Lower leg skin (tissue), 4 donors: ENCODE measurements around the gene PPM1M. TPM values are rescaled to one million over a fixed set of nuclear protein-coding genes. Genes with fewer than 3 reads are reported as not detected.
A peak's percentile ranks its signal among the peaks of the same experiment; 100 is the strongest.

Source experiments
- DNase-seq, 2 donors: peaks; one replicate each; pipeline ENCODE4 v3.0.0-alpha.2; 2019; ENCODE audit warnings: low spot score in 2 of 2
- H3K4me3 ChIP-seq: fragments of 200-600 bp; sonication (generic); 2 replicates; pipeline ENCODE4 v1.5.1; 2017; ENCODE audit warnings: mild to moderate bottlenecking, low read depth; ENCODE audit not compliant: poor library complexity, severe bottlenecking
- CTCF ChIP-seq, 3 donors: fragments of 450-650 bp; IDR thresholded peaks; one replicate each; pipeline ENCODE4 v1.5.1; 2016; ENCODE audit warnings: antibody characterized with exemption in 3 of 3, mild to moderate bottlenecking in 3 of 3, moderate library complexity in 2 of 3
- POLR2A ChIP-seq, 2 donors: fragments of 450-650 bp; IDR thresholded peaks; one replicate each; pipeline ENCODE4 v1.6.1; 2016 to 2017; ENCODE audit warnings: antibody characterized with exemption in 2 of 2, mild to moderate bottlenecking in 1 of 2, moderate library complexity in 1 of 2
- WGBS, 2 donors: methylation state at CpG; one replicate each; pipeline ENCODE4 v1.1.5; 2018; 5-methylcytosine and 5-hydroxymethylcytosine counted together
- intact Hi-C: fragments of 100-400 bp; cut with DNase I; formaldehyde crosslinking; loops from one replicate; pipeline ENCODE4 v1.15.0; 2023; ENCODE audit warnings: low total_unique reads
- total RNA-seq, 4 donors: library from RNA; depleted of rRNA; stranded (reverse); fragments of >200 nt; gene quantifications; one replicate each; pipeline ENCODE4 v1.1.0, GENCODE V29; 2016

Gene PPM1M
- total RNA-seq, 4 donors from 2014 or later, result 10.4 to 28.6 (median 14.0) TPM

DNA sequence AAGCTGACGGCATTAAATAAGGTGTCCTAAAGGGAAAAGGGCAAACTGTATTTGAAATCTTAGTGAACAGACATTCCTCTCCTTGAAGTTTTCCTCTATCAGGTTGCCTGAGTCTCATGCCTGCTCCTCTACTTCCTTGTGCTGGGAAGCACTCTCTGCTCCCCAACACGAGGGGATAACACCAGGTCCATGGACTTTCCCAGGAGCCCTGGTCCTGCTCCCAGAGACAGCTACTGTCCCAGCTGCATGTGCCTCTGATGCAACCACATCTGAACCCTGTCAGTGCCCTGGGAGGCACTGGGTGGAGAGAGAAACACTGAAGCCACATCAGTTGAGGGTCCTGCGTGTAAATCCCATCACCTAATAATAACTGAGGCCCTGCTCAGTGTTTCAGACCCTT is 27.5 kb upstream of the PPM1M start:
- TF ChIP-seq CTCF (IDR thresholded peaks at IDR 0.05), result no peak
- no peak for TF ChIP-seq POLR2A (IDR thresholded peaks at IDR 0.05)
- no peak for DNase-seq
- H3K4me3 ChIP-seq, result no peak overlapping the region
- 64 to 72% methylated on average over 3 of the region's 3 CpGs for WGBS, 2 donors
- intact Hi-C loops, result no loop called here

DNA sequence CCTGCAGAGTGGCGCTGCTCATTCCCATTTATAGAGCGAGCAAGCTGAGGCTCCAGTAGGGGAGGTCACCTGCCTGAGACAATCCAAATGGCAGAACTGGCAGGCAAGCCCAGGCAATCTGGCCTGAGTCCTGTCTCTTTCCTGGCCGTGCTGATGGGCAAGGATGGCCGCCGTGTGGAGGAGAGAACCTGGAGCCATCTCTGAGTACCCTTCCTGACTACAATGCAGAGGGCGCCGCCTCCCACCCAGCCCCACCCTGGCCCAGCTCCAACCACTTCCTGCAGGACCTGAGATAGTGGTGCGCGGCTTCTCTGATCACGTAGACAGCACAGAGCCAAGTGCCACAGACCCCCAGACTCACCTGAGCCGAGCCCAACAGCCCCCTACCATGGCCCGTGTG is 27.1 kb upstream of the PPM1M start:
- H3K4me3 ChIP-seq, result no peak overlapping the region
- DNase-seq, result no peak
- 78 to 87% methylated on average over 10 to 12 of the region's 12 CpGs for WGBS, 2 donors
- no peak for TF ChIP-seq POLR2A (IDR thresholded peaks at IDR 0.05)
- no peak for TF ChIP-seq CTCF (IDR thresholded peaks at IDR 0.05)
- intact Hi-C loops, result no loop called here

GRCh38 chr3:52218937-52219650 is 26.5 kb upstream of the PPM1M start:
- intact Hi-C loops, result no loop called here
- DNase-seq, result no peak
- TF ChIP-seq CTCF (IDR thresholded peaks at IDR 0.05) (no peak), POLR2A (IDR thresholded peaks at IDR 0.05) (no peak)
- H3K4me3 ChIP-seq, result no peak overlapping the region
- WGBS, 2 donors, result 69% methylated on average over 6 of the region's 6 CpGs

DNA sequence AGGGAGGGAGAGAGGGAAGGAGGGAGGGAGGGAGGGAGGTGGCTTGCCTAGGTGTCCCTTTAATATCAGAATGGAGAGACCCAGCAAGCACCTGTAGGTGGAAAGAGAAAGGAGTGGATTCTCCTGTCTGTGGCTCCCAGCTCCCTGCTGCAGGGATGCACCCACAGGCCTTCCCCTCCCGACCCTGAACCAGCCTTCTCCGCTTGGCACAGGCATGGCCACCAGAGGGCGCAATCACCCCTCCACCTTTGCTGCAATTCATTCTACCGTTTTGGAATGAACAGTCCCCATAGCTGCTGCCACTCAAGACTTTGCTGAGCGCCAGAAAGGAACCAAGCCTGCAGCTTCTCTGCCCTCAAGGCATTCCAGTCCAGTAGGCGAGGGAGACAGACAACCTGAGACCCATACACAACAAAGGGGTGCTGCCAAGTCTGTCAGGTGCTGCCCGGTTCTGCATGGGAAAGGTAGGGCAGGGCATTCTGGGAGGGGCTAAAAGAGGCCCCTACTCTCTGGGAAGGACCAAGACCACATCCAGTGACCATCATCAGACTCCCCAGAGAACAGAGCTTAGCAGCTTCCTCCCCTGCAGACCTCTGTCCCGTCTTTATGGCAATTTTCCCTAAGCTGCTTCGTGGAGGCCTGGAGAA is 25.1 kb upstream of the PPM1M start:
- TF ChIP-seq CTCF (IDR thresholded peaks at IDR 0.05), result peak in 1 of 3 donors; percentile 49
- TF ChIP-seq POLR2A (IDR thresholded peaks at IDR 0.05), result no peak
- DNase-seq, result peak; percentile 80 to 98
- no peak overlapping the region for H3K4me3 ChIP-seq
- intact Hi-C loops, result no loop called here
- WGBS, 2 donors, result 23 to 24% methylated on average over 9 of the region's 9 CpGs

DNA sequence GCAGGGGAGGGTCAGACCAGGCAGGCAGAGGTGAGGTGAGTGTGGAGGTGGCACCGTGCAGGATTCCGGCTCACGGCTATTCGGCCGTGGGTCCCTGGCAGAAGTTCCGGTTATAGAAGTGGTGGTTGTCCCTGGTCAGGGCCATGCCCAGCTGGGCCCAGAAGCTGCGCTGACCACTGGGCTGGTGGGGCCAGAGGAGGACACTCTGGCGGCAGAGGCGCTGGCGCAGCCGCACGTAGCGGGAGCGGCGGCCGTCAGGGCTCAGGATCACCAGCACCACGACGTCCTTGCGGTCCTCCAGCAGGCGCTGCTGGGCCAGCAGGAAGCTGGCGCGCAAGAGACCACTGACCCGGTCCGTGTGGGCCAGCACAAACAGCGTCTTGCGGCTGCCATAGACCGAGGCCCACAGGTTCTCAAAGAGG is 24.4 kb upstream of the PPM1M start:
- intact Hi-C loops, result no loop called here
- WGBS, 2 donors, result 88 to 91% methylated on average over 21 to 24 of the region's 27 CpGs
- DNase-seq, result no peak
- H3K4me3 ChIP-seq, result no peak overlapping the region
- TF ChIP-seq CTCF (IDR thresholded peaks at IDR 0.05) (no peak), POLR2A (IDR thresholded peaks at IDR 0.05) (no peak)
